ENCODE results near the gene NPC1L1.
"Not testable (repeated sequence)": the region's sequence is repeated elsewhere in the genome, so short reads cannot be mapped to it uniquely, and the experiment has no call there.

NPC1L1 gene

GRCh38 chr7:44564606-44565005 is 23.5 kb upstream of the NPC1L1 start:
- DNase-seq, result no peak

DNA sequence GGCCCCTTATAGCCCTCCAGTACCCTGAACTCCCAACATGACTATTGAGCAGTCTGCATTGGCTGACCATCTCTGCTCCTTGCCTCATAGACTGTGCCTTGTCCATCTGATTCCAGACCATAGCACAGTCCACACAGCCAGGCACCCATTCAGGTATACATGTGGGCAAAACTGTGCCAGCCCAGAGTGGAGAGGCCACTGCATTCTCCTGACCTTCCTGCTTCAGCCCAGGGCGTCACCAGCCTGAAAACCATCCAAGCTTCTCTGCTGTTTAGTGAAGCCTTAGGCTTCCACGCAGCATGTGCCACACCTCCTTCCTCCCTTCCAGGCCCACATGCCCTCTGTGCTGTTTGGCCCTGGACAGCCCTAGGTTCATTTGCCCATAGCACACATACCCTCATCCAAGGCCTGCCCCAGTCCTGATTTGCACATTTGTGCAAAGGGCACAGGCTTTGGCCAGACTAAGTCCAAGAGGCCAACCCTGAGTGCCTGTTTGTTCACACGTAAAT is 22.1 kb upstream of the NPC1L1 start:
- DNase-seq, result no peak

- DNase-seq, result not testable (repeated sequence)
These were observed 21.5 kb upstream of the NPC1L1 start for GRCh38 chr7:44562622-44562962.

DNA sequence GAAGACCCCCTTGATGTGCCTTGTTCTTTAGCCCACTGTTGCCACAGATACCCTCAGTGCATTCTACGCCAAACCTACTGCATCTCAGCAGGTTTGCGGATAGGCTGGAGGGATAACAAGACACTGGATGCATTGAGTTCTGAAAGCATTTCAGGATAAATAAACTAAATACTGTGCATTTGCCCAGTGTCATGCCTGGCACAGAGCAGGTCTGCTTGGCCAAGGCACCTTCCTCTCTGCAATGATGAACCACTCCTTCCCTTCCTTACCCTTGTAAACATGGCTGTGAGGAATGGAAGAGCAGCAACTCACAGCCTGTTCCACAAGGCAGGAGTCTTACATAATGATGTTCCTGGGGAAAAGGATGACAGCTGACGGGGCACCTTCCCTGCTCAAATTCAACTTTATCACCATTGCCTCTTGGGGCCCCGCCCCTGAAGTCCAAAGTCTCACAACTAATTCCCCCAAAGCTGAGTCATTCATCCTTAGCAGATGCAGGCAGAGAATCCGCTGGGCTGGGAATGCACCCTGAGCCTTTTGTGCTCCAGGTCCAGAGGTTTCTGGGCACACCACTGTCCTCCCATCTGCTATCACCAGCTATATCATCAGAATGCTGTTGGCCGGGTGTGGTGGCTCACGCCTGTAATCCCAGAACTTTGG is 21.0 kb upstream of the NPC1L1 start:
- DNase-seq, result no peak

GRCh38 chr7:44561481-44561880 is 20.4 kb upstream of the NPC1L1 start:
- no peak for DNase-seq

DNA sequence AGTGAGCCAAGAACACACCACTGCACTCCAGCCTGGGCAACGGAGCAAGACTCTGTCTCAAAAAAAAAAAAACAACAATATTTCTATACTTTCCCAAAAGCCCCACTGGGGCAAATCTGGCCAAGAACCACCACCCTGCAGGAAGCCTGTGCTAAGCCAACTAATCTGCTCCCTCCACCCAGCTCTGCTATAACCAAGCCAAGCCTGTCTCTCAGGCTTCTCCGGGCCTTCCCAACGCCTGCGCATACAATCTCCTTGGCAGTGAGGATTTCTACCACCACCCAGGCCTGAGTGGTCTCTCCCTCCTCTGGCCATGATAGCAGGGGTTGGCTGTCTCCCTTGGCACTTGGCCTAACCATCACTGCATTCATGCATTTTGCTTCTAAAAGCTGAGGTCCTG is 18.4 kb upstream of the NPC1L1 start:
- DNase-seq, result no peak

DNA sequence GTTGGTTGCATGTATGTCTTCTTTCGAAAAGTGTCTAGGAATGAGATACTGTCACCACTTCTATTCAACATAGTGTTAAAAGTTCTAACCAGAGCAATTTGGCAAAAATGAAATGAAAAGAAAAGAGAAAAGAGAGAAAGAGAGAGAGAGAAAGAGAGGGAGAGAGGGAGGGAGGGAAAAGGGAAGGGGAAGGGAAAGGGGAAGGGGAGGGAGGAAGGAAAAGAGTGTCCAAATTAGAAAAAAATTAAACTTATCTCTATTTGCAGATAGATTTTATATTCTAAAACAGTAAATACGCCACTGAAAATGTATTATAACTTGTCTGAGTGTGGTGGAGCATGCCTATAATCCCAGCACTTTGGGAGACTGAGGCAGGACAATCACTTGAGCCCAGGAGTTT is 16.4 kb upstream of the NPC1L1 start:
- DNase-seq, result no peak

DNA sequence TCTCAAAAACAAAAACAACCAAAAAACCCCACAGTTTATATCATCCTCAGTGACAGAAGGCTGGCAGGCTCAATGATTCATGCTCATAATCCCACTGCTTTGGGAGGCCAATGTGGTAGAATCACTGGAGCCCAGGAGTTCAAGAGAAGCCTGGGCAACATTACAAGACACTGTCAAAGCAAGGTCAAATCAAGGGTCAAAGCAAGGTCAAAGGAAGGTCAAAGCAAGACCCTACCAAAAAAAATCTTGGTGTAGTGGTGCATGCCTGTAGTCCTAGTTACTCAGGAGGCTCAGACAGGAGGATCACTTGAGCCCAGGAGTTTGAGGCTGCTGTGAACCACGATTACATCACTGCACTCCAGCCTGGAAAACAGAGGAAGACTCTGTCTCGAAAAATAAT is 14.2 kb upstream of the NPC1L1 start:
- no peak for DNase-seq

DNA sequence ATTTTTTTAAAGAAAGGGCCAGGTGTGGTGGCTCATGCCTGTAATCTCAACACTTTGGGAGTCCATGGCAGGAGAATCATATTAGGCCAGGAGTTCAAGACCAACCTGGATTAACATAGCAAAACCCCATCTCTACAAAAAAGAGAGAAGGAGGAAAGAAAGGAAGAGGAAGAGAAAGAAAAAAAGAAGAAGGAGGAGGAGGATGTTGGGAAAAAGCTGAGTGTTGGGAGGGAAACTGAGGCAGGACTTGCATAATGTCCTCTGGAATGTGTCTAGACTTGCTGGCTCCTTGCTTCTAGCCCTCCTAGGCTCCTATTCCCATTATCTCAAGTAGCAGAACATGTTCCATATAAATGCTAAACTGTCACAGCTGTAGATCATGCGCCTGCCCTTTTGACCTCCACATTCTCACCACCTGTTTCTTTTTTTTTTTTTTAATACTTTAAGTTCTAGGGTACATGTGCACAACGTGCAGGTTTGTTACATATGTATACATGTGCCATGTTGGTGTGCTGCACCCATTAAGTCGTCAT is 11.4 kb upstream of the NPC1L1 start:
- DNase-seq, result not testable (repeated sequence)

- DNase-seq, result no peak
These were observed 8.3 kb upstream of the NPC1L1 start for GRCh38 chr7:44549457-44549856.

GRCh38 chr7:44548893-44549292 is 7.8 kb upstream of the NPC1L1 start:
- no peak for DNase-seq

GRCh38 chr7:44547536-44548231 is 6.6 kb upstream of the NPC1L1 start:
- DNase-seq, result no peak

DNA sequence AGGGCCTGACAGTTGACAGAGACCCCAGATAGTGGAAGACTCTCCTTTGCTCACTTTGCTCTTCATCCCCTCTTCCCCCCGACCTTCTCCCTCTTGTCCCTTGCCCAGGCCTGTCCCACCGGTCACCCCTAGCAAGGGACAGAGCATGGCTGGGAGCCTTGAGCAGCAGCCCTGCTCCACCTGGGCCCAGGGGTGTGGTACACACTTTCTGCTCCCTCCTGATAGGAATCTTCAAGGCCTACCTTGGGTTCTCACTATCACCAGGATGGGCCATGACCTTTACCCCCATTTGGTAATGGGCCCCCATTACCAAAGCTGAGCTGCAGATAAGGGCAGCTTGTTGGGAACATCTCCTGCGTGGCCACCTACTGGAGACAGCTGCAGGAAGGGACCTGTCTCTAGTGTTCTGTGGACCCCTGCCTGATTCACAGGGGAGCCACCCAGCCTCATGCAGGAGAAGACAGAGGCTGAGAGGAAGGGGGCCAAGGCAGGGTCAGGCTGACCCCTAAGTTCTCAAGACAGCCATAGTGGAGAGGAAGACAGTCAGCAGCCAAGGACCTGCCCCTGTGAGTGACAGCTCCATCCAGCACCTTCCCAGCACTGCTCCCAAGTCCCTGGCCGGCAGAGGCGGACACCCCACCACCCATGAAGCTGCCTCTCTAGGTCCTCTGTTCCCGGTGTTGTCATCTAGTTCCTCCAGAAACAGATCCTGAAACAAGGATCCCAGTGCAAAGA is 913 bp upstream of the NPC1L1 start:
- DNase-seq, result no peak

DNA sequence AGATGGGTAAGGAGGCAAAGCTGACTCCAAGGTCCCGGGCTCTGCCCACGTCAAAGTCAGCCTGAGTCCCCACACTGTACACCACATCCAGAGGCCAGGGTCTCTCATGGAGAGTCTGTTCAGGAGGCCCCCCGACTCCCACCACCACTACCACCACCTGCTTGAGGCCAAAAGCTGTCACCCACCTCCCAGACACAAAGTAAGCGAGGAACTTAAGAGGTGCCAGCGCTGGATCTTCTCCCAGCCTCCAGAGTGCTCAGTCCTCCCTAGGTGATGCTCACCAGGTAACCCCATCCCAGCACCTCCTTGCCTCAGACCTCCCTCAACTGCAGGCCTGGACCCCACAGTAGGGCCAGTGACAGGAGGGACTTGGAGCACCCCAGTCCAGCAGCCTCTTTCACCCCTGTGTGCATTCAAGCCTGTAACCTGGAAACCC is 520 bp downstream of the NPC1L1 start:
- DNase-seq, result no peak

DNA sequence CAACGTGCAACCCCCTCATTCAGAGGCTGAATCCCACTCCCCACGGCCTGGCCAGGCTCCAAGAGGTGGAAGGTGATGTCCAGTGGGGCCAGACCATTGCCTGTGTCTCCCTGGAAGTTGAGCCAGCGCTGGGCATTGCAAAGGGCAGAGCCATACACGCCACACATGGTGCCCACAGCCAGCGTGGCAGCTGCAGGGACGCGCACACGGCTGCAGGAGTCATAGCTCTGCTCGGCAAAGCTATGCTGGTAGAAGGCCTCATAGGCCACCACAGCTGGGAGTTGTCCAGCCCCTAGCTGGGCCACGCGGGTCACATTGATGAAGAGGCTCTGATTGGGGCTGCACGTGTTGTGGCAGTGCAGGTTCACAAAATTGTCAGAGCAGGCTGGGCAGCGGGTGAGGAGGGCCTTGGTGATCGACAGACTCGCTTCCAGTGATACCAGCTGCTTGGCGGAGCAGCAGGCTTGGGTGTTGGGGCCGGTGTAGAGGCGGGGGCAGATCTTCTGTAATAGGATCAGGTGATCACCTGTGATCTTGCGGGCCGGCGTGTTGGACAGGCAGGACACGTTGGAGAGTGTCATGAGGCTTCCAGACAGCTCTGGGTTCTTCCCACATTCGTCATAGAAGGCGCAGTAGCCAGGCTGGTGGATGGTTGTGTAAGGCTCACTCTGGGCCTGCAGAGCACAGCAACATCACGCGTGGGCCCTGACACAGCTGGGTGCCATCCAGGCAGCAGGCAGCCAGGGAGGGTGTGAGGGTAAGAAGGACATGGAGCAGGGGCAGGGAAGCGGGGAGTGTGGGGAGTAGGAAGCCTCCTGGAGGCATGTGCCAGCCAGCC is 1.2 kb downstream of the NPC1L1 start:
- no peak for DNase-seq

GRCh38 chr7:44538798-44539668 is 2.1 kb downstream of the NPC1L1 start:
- no peak for DNase-seq

DNA sequence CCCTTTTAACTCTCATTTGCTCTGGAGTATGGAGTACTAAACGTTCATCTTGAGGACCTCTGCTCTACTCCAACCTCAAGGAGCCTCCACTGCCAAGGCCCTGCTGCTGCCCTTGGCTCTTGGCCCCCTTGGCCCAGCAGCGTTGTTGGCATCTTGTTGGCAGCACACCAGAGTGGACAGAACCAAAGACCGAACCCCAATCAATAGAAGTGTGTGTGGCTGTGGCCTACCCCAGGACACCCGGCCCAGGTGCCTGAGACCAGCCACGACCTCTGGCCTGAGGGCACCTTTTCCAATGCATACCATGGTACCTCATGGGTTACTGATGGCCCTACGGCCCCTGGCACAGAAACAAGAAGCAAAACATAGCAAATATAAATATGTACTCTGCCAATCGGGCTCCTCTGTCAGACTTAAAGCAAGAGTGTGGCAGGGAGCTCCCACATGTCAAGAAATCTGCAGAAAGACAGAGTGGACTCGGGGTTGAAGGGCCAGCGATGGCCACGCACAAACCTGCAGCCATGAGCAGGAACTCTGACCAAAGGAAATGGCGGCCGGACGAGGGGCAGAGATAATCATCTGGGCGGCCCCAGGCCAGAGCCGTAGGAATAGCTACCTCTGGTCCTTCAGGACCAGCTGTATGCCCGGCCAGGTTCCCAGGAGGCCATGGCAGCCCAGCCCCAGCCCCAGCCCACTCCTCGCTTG is 2.9 kb downstream of the NPC1L1 start:
- DNase-seq, result no peak

- DNase-seq, result no peak
These were observed 3.7 kb downstream of the NPC1L1 start for GRCh38 chr7:44537442-44537841.

- DNase-seq, result no peak
These were observed 5.0 kb downstream of the NPC1L1 start for GRCh38 chr7:44536090-44536489.

DNA sequence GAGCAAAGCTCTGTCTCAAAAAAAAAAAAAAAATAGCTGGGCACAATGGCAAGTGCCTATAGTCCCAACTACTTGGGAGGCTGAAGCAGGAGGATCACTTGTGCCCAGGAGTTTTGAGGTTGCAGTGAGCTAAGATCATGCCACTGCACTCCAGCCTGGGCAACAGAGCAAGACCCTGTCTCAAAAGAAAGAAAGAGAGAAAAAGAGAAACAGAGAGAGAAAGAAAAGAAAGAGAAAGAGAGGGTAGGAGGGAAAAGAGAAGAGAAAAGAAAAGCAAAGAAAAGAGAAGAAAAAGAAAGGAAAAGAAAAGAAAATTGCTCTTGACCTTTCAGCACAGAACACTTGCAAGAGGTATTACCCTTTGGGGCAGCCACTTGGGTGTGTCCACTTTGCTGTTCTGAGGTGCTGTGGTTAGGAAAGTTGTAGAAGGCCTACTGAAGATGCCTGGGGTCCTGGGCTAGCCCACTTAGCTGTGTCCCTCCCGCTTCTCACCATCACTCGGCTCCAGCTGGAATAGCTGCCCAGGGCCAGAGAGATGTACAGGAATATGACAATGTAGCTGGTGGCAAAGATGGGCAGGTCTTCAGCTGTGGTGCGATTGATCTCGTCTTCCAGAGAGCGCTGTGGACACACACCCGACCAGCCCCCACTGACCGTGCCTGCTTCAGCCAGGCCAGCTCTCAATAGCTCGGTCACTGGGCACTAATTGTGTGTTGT is 5.6 kb downstream of the NPC1L1 start:
- DNase-seq, result no peak
